Stimulated activated naive CD8-positive, alpha-beta T cell treated with anti-CD3 and anti-CD28 coated beads, Interleukin-15, Interleukin-2, amounts not matched to agents 100 ng/mL and 50 ng/mL, for 24 hours (primary cell): ENCODE data around the gene FBN2.

Source experiments
- H3K27ac Mint-ChIP-seq: one replicate; pipeline ENCODE4 v1.8.0; 2021; ENCODE audit warnings: mild to moderate bottlenecking, mixed read lengths
- H3K27me3 Mint-ChIP-seq: one replicate; pipeline ENCODE4 v1.8.0; 2021; ENCODE audit warnings: mixed read lengths
- H3K36me3 Mint-ChIP-seq: one replicate; pipeline ENCODE4 v1.8.0; 2021; ENCODE audit warnings: low read depth, mixed read lengths
- H3K4me1 Mint-ChIP-seq: one replicate; pipeline ENCODE4 v1.8.0; 2021; ENCODE audit warnings: low read depth, mixed read lengths
- H3K4me3 Mint-ChIP-seq: one replicate; pipeline ENCODE4 v1.8.0; 2021; ENCODE audit warnings: mild to moderate bottlenecking, mixed read lengths
- H3K9me3 Mint-ChIP-seq: one replicate; pipeline ENCODE4 v1.8.0; 2021; ENCODE audit warnings: mixed read lengths

FBN2 gene

GRCh38 chr5:128213340-128213739 lies 324.7 kb downstream of the FBN2 start:
- no peaks in the 10 kb centered on the region for H3K36me3 Mint-ChIP-seq
- H3K4me3 Mint-ChIP-seq = no peak overlapping the region
- no peaks in the 10 kb centered on the region for H3K4me1 Mint-ChIP-seq
- H3K27me3 Mint-ChIP-seq = no peaks in the 10 kb centered on the region
- no peak overlapping the region for H3K27ac Mint-ChIP-seq
- no peaks in the 10 kb centered on the region for H3K9me3 Mint-ChIP-seq

GRCh38 chr5:128212191-128212806 lies 325.7 kb downstream of the FBN2 start:
- no peaks in the 10 kb centered on the region for H3K27me3 Mint-ChIP-seq
- H3K36me3 Mint-ChIP-seq = no peaks in the 10 kb centered on the region
- H3K4me1 Mint-ChIP-seq = no peaks in the 10 kb centered on the region
- no peaks in the 10 kb centered on the region for H3K9me3 Mint-ChIP-seq
- no peak overlapping the region for H3K27ac Mint-ChIP-seq
- no peak overlapping the region for H3K4me3 Mint-ChIP-seq

GRCh38 chr5:128208436-128208835 lies 329.6 kb downstream of the FBN2 start:
- Mint-ChIP-seq H3K36me3 (no peaks in the 10 kb centered on the region), H3K9me3 (no peaks in the 10 kb centered on the region), H3K4me1 (no peaks in the 10 kb centered on the region), H3K27ac (no peak overlapping the region), H3K27me3 (peaks cover 3% of the 10 kb centered on the region), H3K4me3 (no peak overlapping the region)
